ENCODE results near the gene ZNF385C.

DNA sequence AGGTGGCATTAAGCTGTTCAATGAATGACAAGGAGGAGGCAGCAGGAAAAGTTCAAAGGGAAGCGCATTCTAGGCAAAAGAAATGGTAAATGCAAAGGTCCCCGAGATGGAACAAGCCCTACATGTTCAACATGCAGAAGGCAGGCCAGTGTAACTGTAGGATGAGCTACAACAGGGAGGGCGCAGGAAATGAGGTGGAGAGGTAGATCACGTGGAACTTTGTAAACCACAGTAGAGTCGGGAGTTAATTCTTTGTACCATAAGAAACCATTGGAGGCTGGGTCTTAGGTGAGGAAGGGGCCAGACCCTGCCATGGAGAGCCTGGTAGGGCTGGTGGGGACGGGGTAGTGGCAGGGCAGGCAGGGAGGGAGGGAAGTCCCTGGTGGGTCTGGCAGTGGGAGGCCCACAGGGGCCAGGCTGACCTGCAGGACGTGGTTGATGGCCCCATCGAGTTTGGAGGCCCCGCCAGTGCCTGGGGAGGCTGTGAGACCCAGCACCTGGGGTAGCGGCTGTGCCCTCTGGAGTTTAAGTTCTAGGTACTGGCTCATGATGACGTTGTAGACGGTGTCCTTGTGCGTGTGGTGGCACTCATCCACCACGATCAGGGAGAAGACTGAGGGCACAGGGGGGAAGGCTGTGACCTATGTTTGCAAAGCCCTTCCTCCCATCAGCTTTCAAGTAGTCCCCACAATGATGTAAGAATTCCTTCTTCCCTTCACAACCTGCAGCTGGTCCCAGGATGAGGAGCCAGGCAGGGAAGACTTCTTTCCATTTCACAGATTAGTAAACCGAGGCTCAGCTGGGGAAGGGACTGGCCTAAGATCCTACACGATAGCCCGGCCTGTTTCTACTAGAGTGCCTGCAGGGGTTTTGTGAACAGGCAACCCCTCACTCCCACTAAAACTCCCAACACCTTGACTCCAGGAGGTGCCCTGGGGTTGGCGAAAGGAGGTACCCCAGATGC, 12.3 kb upstream of the ZNF385C start:
- TF ChIP-seq EZH2 (IDR thresholded peaks at IDR 0.05; ENCODE audit: insufficient read depth, poor library complexity, severe bottlenecking) (no peak), EZH2phosphoT487 (IDR thresholded peaks at IDR 0.05; ENCODE audit: insufficient read depth, low read depth) (no peak)
